ENCODE results near the gene ARFGAP3. TPM values are rescaled to one million over a fixed set of nuclear protein-coding genes. Genes with fewer than 3 reads are reported as not detected.

ARFGAP3 gene
- polyA plus RNA-seq, 2 of the 4 experiments (the other 2 are of a cell fraction): 19.1 to 39.0 TPM

DNA sequence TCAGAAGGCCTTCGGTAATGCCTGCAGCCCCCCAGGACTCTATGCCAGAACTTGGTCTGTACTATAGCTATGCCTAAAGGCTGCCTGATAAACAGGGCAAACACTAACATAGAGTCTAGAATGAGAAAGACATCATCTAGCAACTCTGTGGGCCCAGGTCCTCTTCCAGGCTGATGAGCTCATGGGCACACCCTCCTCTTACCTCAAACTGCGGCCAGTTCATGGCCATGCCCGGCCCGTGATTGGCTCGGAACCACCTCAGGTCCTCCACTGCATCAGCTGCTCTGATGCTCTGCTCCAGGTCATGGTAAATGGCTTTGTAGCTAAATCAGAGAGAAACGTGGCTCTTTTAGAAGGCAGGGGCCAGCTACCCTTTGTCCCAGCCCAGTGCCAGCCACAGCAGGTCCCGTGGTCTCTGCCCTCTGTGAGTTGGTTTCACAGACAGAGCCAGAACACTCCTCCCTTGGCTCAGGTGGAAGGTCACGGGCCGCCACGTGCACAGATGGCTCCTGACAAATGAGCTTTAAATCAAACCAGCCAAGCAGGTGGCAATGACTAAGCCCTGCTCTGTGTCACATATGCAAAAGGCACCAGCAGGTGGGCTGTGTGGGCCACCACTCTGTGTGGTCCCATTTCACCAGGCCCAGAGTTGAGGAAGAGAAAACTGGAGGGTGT, 25.0 kb upstream of the ARFGAP3 start:
- 70% methylated on average over 5 of the region's 10 CpGs for WGBS (ENCODE audit: missing lambda C conversion rate)
- CTCF ChIA-PET: interaction anchor here (0.6 to 2.6 kb wide), 5 partner anchors 13 to 208 kb away, joined by 3 to 11 read pairs (median 3); no protein-coding TSS in a partner anchor
- Histone ChIP-seq H3K4me2 (no peak overlapping the region), H3K4me3 (no peak overlapping the region), H3K4me1 (no peaks in the 10 kb centered on the region), H3K9me3 (no peaks in the 10 kb centered on the region), H3K27ac (no peak overlapping the region)
- DNase-seq (ENCODE audit: low read depth in 1 of 2, low spot score in 1 of 2) (no peak), ATAC-seq (no peak), FAIRE-seq (no peak)
- TF ChIP-seq E2F6 (IDR thresholded peaks at IDR 0.05; ENCODE audit: borderline replicate concordance, low read depth): no peak
- TF ChIP-seq CBX2 (IDR thresholded peaks at IDR 0.05; ENCODE audit: borderline replicate concordance, low read depth): no peak
- TF ChIP-seq, protein P1, sequence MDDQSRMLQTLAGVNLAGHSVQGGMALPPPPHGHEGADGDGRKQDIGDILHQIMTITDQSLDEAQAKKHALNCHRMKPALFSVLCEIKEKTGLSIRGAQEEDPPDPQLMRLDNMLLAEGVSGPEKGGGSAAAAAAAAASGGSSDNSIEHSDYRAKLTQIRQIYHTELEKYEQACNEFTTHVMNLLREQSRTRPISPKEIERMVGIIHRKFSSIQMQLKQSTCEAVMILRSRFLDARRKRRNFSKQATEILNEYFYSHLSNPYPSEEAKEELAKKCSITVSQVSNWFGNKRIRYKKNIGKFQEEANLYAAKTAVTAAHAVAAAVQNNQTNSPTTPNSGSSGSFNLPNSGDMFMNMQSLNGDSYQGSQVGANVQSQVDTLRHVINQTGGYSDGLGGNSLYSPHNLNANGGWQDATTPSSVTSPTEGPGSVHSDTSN (IDR thresholded peaks at IDR 0.05): no peak
- TF ChIP-seq RFX5 (IDR thresholded peaks at IDR 0.05): no peak
- TF ChIP-seq HOXA7 (CRISPR knock-in tag; IDR thresholded peaks at IDR 0.05): no peak
- TF ChIP-seq KDM5A (IDR thresholded peaks at IDR 0.05): no peak
- no peak for TF ChIP-seq POLR2A (IDR thresholded peaks at IDR 0.05; ENCODE audit: low read length)
- POLR2A ChIA-PET: no interaction called here

DNA sequence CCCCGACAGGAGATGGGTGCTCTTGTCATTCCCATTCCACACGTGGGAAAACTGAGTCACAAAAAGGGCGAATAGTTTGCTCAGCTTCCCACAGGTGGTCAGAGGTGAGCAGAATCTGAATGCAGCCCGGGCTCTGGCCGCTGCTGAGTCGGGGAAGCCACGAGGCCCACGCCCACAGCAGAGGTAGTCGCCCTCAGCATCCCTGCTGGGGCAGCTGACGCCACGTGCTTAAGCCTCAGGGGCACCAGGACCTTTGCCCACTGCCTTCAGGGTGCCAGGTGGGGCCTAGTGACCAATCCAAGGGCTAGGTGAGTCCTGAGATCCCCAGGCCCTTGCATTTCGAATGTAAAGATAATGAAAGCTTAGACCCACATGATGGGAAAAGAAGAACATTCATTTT, 24.2 kb upstream of the ARFGAP3 start:
- WGBS (ENCODE audit: missing lambda C conversion rate): 94% methylated on average over 9 of the region's 12 CpGs
- Histone ChIP-seq H3K4me3 (no peak overlapping the region), H3K27ac (no peak overlapping the region), H3K9me3 (no peaks in the 10 kb centered on the region), H3K4me1 (no peaks in the 10 kb centered on the region), H3K4me2 (no peak overlapping the region)
- POLR2A ChIA-PET: no interaction called here
- no peak for FAIRE-seq
- no peak for DNase-seq (ENCODE audit: low read depth in 1 of 2, low spot score in 1 of 2)
- ATAC-seq: no peak
- TF ChIP-seq FOSL2 (IDR thresholded peaks at IDR 0.05) (no peak), FOSL2 (CRISPR knock-in tag; IDR thresholded peaks at IDR 0.05) (no peak), HDAC2 (IDR thresholded peaks at IDR 0.05) (no peak), POLR2AphosphoS2 (conservative IDR thresholded peaks at IDR 0.05; ENCODE audit: low read length) (no peak), MAX (IDR thresholded peaks at IDR 0.05) (no peak), TFCP2L1 (CRISPR knock-in tag; IDR thresholded peaks at IDR 0.05) (no peak), ESRRA (IDR thresholded peaks at IDR 0.05; ENCODE audit: borderline replicate concordance, low read length) (no peak), EHF (CRISPR knock-in tag; IDR thresholded peaks at IDR 0.05) (no peak), MYC (IDR thresholded peaks at IDR 0.05; ENCODE audit: borderline replicate concordance, low read length) (no peak), REST (IDR thresholded peaks at IDR 0.05) (no peak), POLR2A (IDR thresholded peaks at IDR 0.05; ENCODE audit: low read length) (no peak), FOXS1 (CRISPR knock-in tag; IDR thresholded peaks at IDR 0.05) (no peak), CEBPB (IDR thresholded peaks at IDR 0.05) (no peak), NPAS2 (CRISPR knock-in tag; IDR thresholded peaks at IDR 0.05; ENCODE audit: borderline replicate concordance) (no peak), EHMT2 (IDR thresholded peaks at IDR 0.05; ENCODE audit: low read depth) (no peak), ZSCAN20 (CRISPR knock-in tag; IDR thresholded peaks at IDR 0.05) (no peak), MAZ (IDR thresholded peaks at IDR 0.05; ENCODE audit: borderline replicate concordance, low read depth, low read length) (no peak)
- CTCF ChIA-PET: interaction anchor here (1.2 to 1.3 kb wide), 2 partner anchors 14 to 17 kb away, joined by 3 read pairs; no protein-coding TSS in a partner anchor
